Urothelium cell line (cell line): ENCODE data around the gene BMP7.
"Not testable (repeated sequence)": the region's sequence is repeated elsewhere in the genome, so short reads cannot be mapped to it uniquely, and the experiment has no call there.

Experiments
- DNase-seq: peaks from one replicate; pipeline ENCODE4 v3.0.0; 2011; ENCODE audit warnings: low spot score, mixed read lengths
- FAIRE-seq: peaks from 2 replicates; lab custom pipeline; 2011; peaks lifted over from hg19 to GRCh38; lab: Jason Lieb, UNC

Gene BMP7

DNA sequence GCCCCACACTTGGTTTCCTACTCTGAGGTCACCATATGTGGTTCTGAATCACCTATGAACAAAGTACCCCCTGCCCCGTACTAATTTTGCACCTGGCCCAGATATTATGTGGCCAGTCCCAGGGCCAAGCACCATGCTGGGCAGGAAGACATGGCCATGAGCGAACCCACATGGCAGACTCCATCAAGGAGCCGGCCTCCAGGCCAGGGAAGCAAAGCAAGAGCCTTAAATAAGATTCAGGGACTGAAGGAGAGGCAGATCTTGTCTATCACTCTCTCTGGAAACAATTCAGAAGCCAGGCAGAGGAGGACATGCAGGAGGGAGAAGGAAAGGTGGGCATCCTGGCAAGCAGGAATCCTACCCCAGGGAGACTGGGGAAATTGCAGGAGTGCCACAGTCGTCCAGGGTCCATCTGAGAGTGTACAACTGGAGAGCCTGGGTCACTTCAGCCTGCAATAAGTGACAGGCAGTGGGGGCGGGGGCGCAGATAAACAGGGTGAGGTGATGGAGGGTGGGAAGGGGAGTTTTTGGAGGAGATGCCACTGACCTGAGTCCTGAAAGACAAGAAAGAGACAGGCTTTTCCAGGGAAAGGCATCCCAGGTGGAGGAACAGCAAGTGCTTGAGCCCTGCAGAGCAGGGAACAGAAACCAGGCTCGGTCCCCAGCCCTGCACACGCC lies 2.1 kb upstream of the BMP7 start:
- FAIRE-seq (no peak), DNase-seq (no peak)

- FAIRE-seq (peak; percentile 5), DNase-seq (no peak)
These were observed 849 bp upstream of the BMP7 start for GRCh38 chr20:57267158-57267821.

- no peak for FAIRE-seq
- no peak for DNase-seq
These were observed 497 bp downstream of the BMP7 start for GRCh38 chr20:57265997-57266290.

GRCh38 chr20:57265336-57265996 lies 975 bp downstream of the BMP7 start:
- DNase-seq: no peak
- FAIRE-seq: peak; percentile 86

- not testable (repeated sequence) for FAIRE-seq, DNase-seq
These were observed 1.5 kb downstream of the BMP7 start for GRCh38 chr20:57264908-57265335.

GRCh38 chr20:57263801-57264792 lies 2.3 kb downstream of the BMP7 start:
- DNase-seq (no peak), FAIRE-seq (peak; percentile 20)

DNA sequence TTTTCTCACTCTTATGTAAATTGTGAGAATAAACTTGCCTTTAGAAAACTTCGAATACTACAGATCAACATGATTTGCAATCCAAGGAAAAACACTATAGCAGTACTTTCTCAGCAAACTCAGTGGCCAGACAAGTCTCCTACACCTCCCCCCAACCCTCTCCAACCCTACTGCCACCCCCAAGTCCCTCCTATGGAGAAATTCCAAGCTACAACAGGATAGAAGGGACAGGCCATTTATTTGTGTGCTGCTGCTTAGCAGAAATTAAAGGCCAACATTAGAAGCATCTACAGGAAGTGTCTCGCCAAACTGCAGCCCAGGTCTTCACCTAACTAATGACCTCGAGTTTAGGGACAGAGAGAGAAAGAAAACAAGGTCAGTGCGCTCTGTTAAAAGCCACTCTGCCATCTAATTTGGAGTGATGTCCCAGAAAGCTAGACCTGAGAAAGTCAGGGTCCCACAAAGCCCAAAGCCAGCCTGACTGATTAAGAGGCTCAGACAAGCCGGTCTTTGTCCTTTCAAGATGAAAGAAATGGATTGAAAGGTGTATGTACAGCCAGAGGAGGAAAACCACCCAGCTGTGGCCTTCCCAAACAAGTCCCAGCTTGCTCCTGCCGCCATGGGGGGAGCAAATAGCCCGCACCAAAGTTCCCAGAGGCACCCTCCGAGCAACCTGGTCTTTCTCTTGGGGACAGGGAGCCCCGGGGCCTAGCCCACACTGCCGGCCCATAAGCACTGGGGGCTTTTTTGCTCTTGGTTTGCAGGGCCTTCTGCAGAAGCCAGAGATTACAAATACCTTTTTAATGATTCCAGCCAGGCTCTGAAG lies 3.4 kb downstream of the BMP7 start:
- FAIRE-seq: no peak
- no peak for DNase-seq

- no peak for FAIRE-seq
- no peak for DNase-seq
These were observed 4.1 kb downstream of the BMP7 start for GRCh38 chr20:57262301-57262700.

GRCh38 chr20:57261457-57262251 lies 4.8 kb downstream of the BMP7 start:
- no peak for FAIRE-seq
- DNase-seq: no peak

GRCh38 chr20:57260934-57261333 lies 5.5 kb downstream of the BMP7 start:
- peak; percentile 46 for FAIRE-seq
- no peak for DNase-seq

DNA sequence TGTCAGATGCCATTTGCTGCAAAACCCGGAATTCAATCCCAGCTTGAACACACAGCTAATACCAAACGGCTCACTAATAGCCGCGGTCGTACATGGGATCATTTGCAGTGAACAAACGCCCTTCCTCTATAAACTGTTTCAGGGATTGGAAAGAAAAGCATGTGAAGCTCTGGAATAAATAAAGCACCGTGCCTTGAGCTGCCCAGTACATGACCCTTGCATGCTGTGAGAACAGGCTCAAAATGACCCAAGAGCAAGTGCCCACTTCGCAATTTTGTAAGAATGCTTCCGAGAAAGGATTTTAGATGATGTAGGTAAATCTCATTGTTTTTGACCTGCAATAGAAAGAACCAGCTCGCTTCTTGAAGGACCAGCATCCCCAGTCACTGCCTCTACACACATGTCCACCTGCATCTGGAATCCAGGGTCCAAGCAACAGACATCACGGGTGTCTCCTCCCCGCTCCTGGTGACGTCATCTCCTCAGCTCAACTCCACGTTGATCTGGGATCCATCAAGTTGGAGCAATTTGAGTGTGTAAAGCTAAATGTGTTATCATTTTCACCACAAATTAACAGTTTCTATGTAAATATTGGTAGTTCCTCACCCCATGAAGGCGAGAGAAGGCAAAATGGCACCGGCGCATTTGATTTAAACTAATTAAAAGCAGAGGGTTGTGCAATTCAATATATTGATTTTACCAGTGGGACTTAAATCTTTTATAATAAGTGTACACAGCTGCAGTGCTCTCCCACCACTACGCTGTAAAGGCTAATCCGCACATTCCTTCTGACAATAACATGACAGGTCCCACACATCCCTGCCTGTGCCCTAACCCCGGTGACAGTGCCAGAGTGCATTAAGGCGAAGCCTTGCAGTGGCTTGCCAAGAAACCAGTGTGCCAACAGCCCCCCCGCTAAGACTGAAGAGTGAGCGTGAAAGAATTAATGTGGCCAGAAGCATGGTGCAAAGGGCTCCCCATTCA lies 6.2 kb downstream of the BMP7 start:
- FAIRE-seq (no peak), DNase-seq (no peak)

GRCh38 chr20:57259121-57259937 lies 7.1 kb downstream of the BMP7 start:
- DNase-seq (no peak), FAIRE-seq (no peak)

DNA sequence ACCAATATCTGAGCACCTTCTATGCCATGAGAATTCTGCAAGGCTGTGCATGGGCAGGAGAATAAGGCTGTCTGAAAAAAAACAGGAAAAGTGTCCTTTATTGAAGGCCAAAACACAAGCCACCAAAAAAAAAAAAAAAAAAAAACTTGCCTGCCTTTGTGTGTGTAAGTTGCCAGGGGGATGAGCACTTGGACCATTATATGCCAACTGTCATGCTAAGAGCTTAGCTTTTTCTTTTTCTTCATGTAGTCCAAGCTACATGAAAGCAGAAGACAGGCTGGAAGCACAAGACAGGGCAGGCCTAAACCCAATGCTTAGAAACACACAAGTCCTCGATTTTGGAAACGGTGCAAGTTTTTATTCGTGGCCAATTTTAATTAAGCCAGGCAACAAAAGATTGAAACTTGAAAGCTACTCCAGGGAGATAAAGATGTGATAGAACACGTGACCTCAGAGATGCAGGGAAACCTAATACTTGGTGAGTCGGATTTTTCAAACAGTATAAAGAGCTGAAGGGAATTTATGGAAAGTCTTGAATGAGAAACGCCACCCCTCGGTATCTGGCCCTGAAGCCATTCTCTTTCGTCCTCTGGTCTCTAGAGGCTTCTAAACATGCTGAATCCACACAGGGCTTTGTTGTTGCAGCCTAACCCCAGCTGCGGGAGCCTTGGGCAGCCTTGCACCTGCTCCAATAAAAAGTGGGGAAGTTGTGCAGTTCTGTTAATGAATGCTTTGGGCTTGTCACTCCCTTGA lies 8.6 kb downstream of the BMP7 start:
- DNase-seq: no peak

GRCh38 chr20:57256908-57257307 lies 9.5 kb downstream of the BMP7 start:
- no peak for FAIRE-seq
- no peak for DNase-seq

More for the DNA sequence above, 8.6 kb downstream of the BMP7 start:
- FAIRE-seq: no peak

DNA sequence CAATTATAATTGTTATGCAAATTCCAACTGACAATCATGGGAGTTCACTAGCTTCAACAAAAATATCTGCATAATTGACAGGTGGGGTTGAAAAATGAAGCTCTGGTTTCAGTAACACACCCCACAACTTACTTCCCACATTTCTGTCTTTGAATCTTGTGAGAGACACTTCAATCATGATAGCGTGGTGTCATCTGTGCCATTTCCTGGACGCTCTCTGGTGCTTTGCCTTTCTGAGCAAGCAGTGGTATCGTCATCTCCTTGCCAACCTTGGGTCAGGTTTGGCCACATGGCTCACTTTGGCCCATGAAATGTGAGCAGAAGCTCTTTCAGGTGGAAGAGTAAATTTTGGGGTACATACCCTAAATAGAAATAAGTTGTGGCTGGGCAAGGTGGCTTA lies 10.2 kb downstream of the BMP7 start:
- DNase-seq (no peak), FAIRE-seq (no peak)

- FAIRE-seq: no peak
These were observed 11.3 kb downstream of the BMP7 start for GRCh38 chr20:57255183-57255582.

More at GRCh38 chr20:57255183-57255582, 11.3 kb downstream of the BMP7 start:
- no peak for DNase-seq
